ENCODE data around the gene FCAR. TPM values are rescaled to one million over a fixed set of nuclear protein-coding genes. Genes with fewer than 3 reads are reported as not detected.

Gene FCAR
- not detected in 2 replicates for total RNA-seq

DNA sequence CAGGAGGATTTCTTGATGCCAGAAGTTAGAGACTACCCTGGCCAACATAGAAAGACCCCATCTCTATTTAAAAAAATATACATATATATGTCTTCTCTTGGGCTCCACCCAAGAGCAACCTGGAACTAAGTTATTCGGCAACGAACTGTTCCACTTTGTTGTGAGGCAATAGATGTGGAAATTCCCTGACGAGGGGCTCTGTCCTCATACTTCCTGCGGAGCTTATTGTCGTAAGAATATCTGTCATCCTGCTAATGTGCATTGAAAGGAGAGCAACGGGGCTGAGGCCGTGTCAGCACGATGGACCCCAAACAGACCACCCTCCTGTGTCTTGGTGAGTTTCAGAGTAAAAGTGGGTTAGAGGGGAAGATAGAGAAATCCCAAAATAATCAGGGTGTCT is at the start of gene FCAR:
Gene FCAR (plus strand): TSS at position 246 of the 400 bp plus-strand sequence. CDS start 55 bp downstream, at position 301.

DNA sequence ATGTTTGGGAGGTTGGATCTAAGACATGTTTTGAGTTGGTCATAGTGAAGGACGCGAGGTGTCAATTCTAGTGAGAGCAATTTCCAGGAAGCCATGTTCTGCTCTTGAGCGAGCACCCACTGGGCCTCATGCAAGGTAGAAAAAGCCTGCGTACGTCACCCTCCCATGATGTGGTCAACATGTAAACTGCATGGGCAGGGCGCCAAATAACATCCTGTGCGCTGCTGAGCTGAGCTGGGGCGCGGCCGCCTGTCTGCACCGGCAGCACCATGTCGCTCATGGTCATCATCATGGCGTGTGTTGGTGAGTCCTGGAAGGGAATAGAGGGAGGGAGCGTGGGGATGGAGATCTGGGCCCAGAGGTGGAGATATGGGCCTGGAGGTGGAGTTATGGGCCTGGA is 41.5 kb upstream of the FCAR start, which contains the start of gene KIR2DS4:
Gene KIR2DS4 (plus strand): TSS at position 181 of the 400 bp plus-strand sequence.

DNA sequence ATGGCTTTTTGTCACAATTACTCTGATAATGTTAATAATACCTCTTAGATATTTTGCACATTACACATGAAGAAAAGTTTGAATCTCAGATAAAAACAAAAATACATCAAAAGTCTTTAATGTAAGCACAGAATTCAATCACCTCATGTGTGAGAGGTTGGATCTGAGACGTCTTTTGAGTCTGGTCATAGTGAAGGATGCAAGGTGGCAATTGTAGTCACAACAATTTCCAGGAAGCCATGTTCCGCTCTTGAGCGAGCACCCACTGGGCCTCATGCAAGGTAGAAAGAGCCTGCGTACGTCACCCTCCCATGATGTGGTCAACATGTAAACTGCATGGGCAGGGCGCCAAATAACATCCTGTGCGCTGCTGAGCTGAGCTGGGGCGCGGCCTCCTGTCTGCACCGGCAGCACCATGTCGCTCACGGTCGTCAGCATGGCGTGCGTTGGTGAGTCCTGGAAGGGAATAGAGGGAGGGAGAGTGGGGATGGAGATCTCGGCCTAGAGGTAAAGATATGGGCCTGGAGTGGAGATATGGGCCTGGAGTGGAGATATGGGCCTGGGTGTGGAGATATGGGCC is 23.9 kb upstream of the FCAR start, which contains the start of gene KIR3DL2:
Gene KIR3DL2 (plus strand): TSS at position 383 of the 580 bp plus-strand sequence. CDS start 33 bp downstream, at position 416.

DNA sequence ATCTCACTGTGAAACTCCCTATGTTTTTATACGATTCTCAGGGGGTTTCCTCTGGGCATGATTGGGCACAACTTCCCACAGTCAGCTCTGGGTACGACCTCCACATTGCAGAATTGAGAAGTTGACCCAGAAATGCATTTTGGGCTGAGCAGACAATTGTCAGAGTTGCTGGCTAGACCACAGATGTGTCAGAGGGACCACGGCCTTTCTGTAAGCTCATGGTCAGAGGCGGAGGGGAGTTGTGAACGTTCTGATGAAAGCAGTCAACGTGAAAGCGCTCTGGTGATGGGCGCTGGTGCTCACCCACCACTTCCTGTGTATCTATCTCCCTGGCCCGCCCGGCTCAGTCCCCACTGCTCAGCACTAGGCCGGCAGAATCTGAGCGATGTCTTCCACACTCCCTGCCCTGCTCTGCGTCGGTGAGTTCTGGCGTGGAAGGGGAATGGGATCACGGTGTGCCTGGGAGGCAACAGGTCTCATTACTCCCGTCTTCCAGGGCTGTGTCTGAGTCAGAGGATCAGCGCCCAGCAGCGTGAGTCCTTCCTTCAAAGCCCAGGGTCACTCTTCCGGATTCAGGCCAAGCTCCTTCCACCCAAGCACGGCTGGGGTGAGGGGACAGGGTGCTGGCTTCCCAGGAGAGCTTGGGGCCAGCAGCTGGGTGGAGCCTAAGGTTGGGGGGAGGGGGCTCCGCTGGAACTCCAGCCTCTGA is 31.9 kb downstream of the FCAR start, which contains the start of gene NCR1:
Gene NCR1 (plus strand): TSS at position 346 of the 709 bp plus-strand sequence. CDS start 40 bp downstream, at position 386.

Other genes with a start within 250 kb of the FCAR start
- not detected in 2 replicates for gene LILRB1, start 243.8 kb upstream of the FCAR start, total RNA-seq
- not detected in 2 replicates for gene LILRB4, start 211.2 kb upstream of the FCAR start, total RNA-seq
- gene KIR3DL3, start 149.8 kb upstream of the FCAR start, total RNA-seq, result not detected in 2 replicates
- not detected in 2 replicates for gene KIR2DL3, start 135.7 kb upstream of the FCAR start, total RNA-seq
- gene KIR2DL1, start 104.4 kb upstream of the FCAR start, total RNA-seq, result not detected in 2 replicates
- not detected in 2 replicates for gene KIR2DL4, start 70.6 kb upstream of the FCAR start, total RNA-seq
- not detected in 2 replicates for gene KIR3DL1, start 57.8 kb upstream of the FCAR start, total RNA-seq
- not detected in 2 replicates for gene KIR2DS4, start 41.6 kb upstream of the FCAR start, total RNA-seq
- gene KIR3DL2, start 23.8 kb upstream of the FCAR start, total RNA-seq, result not detected in 2 replicates
- not detected in 2 replicates for gene NCR1, start 31.9 kb downstream of the FCAR start, total RNA-seq
- gene NLRP7, start 73.3 kb downstream of the FCAR start, total RNA-seq, result not detected in 2 replicates
- gene NLRP2, start 92.1 kb downstream of the FCAR start, total RNA-seq, result 0.25 and 1.4 TPM in 2 replicates
- gene GP6, start 164.0 kb downstream of the FCAR start, total RNA-seq, result not detected in 2 replicates
- 8.1 and 8.8 TPM in 2 replicates for gene RDH13, start 188.9 kb downstream of the FCAR start, total RNA-seq
- gene EPS8L1, start 201.6 kb downstream of the FCAR start, total RNA-seq, result 12.6 and 14.7 TPM in 2 replicates
- 58.8 and 64.1 TPM in 2 replicates for gene PPP1R12C, start 243.4 kb downstream of the FCAR start, total RNA-seq